ENCODE results near the gene PRMT1. TPM values are rescaled to one million over a fixed set of nuclear protein-coding genes. Genes with fewer than 3 reads are reported as not detected.

Gene PRMT1
- polyA plus RNA-seq, 6 donors from 2014 or later: 175 to 363 (median 192) TPM

DNA sequence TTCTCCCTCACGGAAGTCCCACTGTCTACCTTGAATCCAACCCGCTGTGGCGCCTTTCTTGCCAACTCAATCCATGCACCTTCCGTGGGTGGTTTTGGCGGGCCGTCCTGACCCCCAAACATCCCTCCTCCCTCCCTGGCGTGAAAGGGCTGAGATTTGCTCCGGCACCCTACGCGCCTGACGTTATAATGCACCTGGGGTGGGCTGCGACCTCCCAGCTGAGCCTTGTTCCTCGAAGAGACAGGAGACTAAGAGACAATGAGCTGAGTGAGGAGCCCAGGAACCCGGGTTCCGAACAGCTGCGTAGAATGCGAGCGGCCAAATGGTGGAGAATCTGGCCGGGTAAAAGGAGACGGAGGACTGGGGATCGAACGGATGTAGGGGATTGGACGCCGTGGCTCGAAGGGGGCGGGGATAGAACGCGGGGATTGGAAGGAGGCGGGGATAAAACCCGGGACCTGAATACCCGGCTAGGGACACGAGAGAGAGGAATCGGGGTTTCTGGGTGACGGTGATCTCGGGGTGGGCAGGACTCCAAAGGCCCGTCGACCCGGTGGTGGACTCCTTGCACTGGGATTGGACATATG lies 13.7 kb downstream of the PRMT1 start, which contains the start of gene CPT1C:
Gene CPT1C (plus strand): TSS at position 461 of the 587 bp plus-strand sequence. CDS start 1,137 bp downstream, outside the sequence.
- Mint-ChIP-seq H3K9me3 (peaks cover 0 to 3% (median 0%) of the 10 kb centered on the region in 7 donors), H3K4me3 (peak within 1 kb of the TSS; percentile 79 to 95 (median 88)), H3K4me1 (peaks cover 19 to 23% (median 22%) of the 10 kb centered on the region in 3 donors), H3K27me3 (peaks cover 24 to 42% (median 41%) of the 10 kb centered on the region in 3 donors), H3K27ac (peak within 1 kb of the TSS in 4 of 6 donors; percentile 3 to 63 (median 22)), H3K36me3 (peaks cover 0 to 21% of the 10 kb centered on the region in 2 donors)
- ATAC-seq (ENCODE audit: low read depth in 2 of 2): peak; percentile 50 to 59
- DNase-seq: no peak

DNA sequence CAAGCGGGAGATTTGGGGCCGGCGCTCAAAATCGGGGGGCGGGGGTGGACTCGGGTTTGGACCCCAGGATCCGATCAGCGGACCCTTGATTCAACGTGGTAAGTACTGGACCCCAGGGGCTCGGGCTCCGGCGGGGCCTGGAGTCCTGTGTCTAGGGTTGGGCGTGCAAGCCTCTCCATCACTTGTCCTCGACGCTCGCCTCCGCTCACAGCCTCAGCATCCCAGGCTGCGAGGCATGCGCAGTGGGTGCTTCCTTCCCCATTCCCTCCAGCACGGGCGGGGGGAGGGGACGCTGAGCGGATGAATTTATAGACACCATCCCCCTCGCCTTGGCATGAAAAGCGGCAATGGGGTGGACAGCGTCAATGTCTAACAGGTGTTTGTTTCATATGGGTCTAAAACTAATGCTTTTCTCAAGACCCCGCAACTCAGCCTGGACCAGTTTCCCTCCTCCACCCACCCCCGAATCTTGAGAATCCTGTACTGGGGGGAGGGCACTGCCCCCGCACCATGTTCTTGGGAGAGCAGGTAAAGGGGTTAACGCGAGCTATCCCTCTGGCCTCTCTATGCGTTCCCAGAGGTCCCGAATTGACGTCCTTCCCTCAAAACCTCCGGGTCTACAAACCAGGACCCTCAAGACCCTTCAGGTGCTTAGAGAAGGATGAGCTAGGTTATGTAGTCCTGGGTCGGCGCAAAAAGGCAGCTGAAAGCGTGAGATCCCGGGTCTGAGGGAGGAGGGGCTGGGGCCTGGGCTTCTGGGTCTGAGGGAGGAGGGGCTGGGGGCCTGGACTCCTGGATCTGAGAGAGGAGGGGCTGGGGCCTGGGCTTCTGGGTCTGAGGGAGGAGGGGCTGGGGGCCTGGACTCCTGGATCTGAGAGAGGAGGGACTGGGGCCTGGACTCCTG lies 14.4 kb downstream of the PRMT1 start:
- ATAC-seq (ENCODE audit: low read depth in 2 of 2): peak; percentile 19 to 34
- Mint-ChIP-seq H3K27ac (peak overlapping the region in 2 of 6 donors; percentile 3 to 28), H3K36me3 (peaks cover 0 to 18% of the 10 kb centered on the region in 2 donors), H3K9me3 (peaks cover 0 to 3% (median 0%) of the 10 kb centered on the region in 7 donors), H3K4me3 (peak overlapping the region; percentile 79 to 95 (median 88)), H3K27me3 (peaks cover 24 to 42% (median 41%) of the 10 kb centered on the region in 3 donors), H3K4me1 (peaks cover 19 to 23% (median 21%) of the 10 kb centered on the region in 3 donors)
- no peak for DNase-seq

DNA sequence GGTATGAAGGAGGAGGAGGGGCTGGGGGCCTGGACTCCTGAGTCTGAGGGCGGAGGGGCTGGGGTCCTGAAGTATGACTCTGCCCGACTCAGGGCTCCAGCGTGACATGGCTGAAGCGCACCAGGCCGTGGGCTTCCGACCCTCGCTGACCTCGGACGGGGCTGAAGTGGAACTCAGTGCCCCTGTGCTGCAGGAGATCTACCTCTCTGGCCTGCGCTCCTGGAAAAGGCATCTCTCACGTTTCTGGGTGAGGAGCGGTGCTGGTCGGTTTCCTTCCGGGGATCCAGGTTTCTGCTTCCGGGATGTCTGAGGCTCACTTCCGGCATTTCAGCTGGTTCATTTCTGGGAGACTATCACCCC lies 15.1 kb downstream of the PRMT1 start:
- peaks cover 0 to 3% (median 0%) of the 10 kb centered on the region in 7 donors for H3K9me3 Mint-ChIP-seq
- ATAC-seq (ENCODE audit: low read depth in 2 of 2) (no peak), DNase-seq (no peak)
- peaks cover 0 to 17% of the 10 kb centered on the region in 2 donors for H3K36me3 Mint-ChIP-seq
- H3K27me3 Mint-ChIP-seq: peaks cover 24 to 42% (median 41%) of the 10 kb centered on the region in 3 donors
- no peak overlapping the region for H3K27ac Mint-ChIP-seq
- peak overlapping the region in 5 of 8 donors; percentile 17 to 93 (median 53) for H3K4me3 Mint-ChIP-seq
- peaks cover 19 to 23% (median 21%) of the 10 kb centered on the region in 3 donors for H3K4me1 Mint-ChIP-seq

- no peak overlapping the region for H3K4me3 Mint-ChIP-seq
- peaks cover 0 to under 1% of the 10 kb centered on the region in 2 donors for H3K36me3 Mint-ChIP-seq
- H3K27me3 Mint-ChIP-seq: peaks cover 15 to 45% (median 33%) of the 10 kb centered on the region in 3 donors
- H3K9me3 Mint-ChIP-seq: peaks cover 0 to 3% (median 0%) of the 10 kb centered on the region in 7 donors
- DNase-seq (no peak), ATAC-seq (ENCODE audit: low read depth in 2 of 2) (no peak)
- H3K27ac Mint-ChIP-seq: no peak overlapping the region
- peaks cover 3 to 8% (median 4%) of the 10 kb centered on the region in 3 donors for H3K4me1 Mint-ChIP-seq
Observed at GRCh38 chr19:49696115-49696514, 19.0 kb downstream of the PRMT1 start.

- Mint-ChIP-seq H3K27me3 (peaks cover 12 to 45% (median 34%) of the 10 kb centered on the region in 3 donors), H3K36me3 (no peaks in the 10 kb centered on the region), H3K4me1 (peaks cover 0 to 3% (median 2%) of the 10 kb centered on the region in 3 donors), H3K4me3 (peak overlapping the region in 1 of 8 donors; percentile 45), H3K9me3 (peaks cover 0 to 3% (median 0%) of the 10 kb centered on the region in 7 donors), H3K27ac (no peak overlapping the region)
- no peak for DNase-seq
- ATAC-seq (ENCODE audit: low read depth in 2 of 2): no peak
Observed at GRCh38 chr19:49696865-49697264, 19.8 kb downstream of the PRMT1 start.

GRCh38 chr19:49699364-49699763 lies 22.3 kb downstream of the PRMT1 start:
- Mint-ChIP-seq H3K27me3 (peaks cover 4 to 45% (median 22%) of the 10 kb centered on the region in 3 donors), H3K27ac (peak overlapping the region in 1 of 6 donors; percentile 37), H3K4me3 (no peak overlapping the region), H3K9me3 (no peaks in the 10 kb centered on the region), H3K4me1 (no peaks in the 10 kb centered on the region), H3K36me3 (no peaks in the 10 kb centered on the region)
- DNase-seq: no peak
- ATAC-seq (ENCODE audit: low read depth in 2 of 2): no peak

DNA sequence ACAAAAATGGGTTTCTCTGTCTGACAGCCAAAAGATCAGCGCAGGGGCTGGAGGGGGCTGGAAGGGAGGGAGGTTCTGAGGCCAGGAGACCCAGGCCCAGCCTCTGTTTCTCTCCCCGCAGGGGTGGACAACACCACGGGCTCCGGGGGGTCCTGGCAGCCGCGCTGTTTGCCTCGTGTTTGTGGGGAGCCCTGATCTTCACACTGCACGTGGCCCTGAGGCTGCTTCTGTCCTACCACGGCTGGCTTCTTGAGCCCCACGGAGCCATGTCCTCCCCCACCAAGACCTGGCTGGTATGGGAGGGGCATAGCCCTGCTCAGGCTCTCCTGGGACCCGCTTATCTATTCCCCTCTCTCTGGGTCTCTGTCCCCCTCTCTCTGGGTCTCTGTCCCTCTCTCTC lies 23.5 kb downstream of the PRMT1 start:
- Mint-ChIP-seq H3K4me1 (no peaks in the 10 kb centered on the region), H3K27ac (no peak overlapping the region), H3K27me3 (peaks cover 0 to 42% (median 21%) of the 10 kb centered on the region in 3 donors), H3K36me3 (no peaks in the 10 kb centered on the region), H3K9me3 (no peaks in the 10 kb centered on the region), H3K4me3 (no peak overlapping the region)
- ATAC-seq (ENCODE audit: low read depth in 2 of 2) (no peak), DNase-seq (no peak)

GRCh38 chr19:49701271-49701786 lies 24.3 kb downstream of the PRMT1 start:
- no peak for DNase-seq
- Mint-ChIP-seq H3K27me3 (peaks cover 0 to 42% (median 21%) of the 10 kb centered on the region in 3 donors), H3K36me3 (no peaks in the 10 kb centered on the region), H3K4me1 (no peaks in the 10 kb centered on the region), H3K4me3 (peak overlapping the region in 1 of 8 donors; percentile 41), H3K27ac (peak overlapping the region in 1 of 6 donors; percentile 26), H3K9me3 (no peaks in the 10 kb centered on the region)
- ATAC-seq (ENCODE audit: low read depth in 2 of 2): no peak

DNA sequence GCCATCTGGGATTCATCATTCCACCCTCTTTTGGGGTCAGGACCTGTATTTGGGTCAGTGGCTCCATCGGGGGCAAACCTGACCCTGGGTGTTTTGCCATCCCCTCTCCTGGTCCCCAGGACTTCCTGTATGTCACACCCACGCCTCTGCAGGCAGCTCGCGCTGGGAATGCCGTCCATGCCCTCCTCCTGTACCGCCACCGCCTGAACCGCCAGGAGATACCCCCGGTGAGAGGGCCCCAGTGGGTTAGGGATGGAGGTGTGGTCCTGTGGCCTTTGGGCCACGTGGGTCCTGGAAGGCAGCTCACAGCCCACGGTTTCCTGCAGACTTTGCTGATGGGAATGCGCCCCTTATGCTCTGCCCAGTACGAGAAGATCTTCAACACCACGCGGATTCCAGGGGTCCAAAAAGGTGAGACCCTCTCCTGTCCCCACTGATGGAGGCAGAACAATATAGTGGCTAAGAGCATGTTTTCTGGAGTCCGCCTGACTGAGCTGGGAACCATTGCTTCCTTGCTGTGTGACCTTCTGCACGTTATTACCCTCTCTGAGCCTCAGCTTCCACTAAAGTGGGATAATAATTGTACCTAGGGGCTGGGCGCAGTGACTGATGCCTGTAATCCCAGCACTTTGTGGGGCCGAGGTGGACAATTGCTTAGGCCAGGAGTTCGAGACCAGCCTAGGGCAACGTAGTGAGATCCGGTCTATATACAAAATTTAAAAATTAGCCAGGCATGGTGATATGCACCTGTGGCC lies 28.0 kb downstream of the PRMT1 start:
- peaks cover 0 to 51% (median 42%) of the 10 kb centered on the region in 3 donors for H3K27me3 Mint-ChIP-seq

DNA sequence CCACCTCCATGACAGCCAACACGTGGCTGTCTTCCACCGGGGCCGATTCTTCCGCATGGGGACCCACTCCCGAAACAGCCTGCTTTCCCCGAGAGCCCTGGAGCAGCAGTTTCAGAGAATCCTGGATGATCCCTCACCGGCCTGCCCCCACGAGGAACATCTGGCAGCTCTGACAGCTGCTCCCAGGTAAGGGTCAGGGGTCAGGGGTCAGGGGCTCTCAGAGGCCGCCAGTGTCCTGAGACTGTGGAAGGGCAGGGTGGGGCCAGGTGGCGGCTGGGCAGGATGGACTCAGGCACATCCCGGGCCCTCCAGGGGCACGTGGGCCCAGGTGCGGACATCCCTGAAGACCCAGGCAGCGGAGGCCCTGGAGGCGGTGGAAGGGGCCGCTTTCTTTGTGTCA lies 28.8 kb downstream of the PRMT1 start:
- Mint-ChIP-seq H3K36me3 (no peaks in the 10 kb centered on the region), H3K27me3 (peaks cover 0 to 47% (median 41%) of the 10 kb centered on the region in 3 donors), H3K27ac (peak overlapping the region in 1 of 6 donors; percentile 18), H3K9me3 (peaks cover 0 to 5% (median 0%) of the 10 kb centered on the region in 7 donors), H3K4me1 (peaks cover 0 to 3% (median 0%) of the 10 kb centered on the region in 3 donors), H3K4me3 (no peak overlapping the region)
- no peak for DNase-seq
- ATAC-seq (ENCODE audit: low read depth in 2 of 2): no peak

More for the DNA sequence above, 28.0 kb downstream of the PRMT1 start:
- peaks cover 0 to under 1% (median 0%) of the 10 kb centered on the region in 3 donors for H3K4me1 Mint-ChIP-seq
- ATAC-seq (ENCODE audit: low read depth in 2 of 2) (no peak), DNase-seq (no peak)
- H3K9me3 Mint-ChIP-seq: peaks cover 0 to 1% (median 0%) of the 10 kb centered on the region in 7 donors
- H3K27ac Mint-ChIP-seq: no peak overlapping the region
- no peaks in the 10 kb centered on the region for H3K36me3 Mint-ChIP-seq
- no peak overlapping the region for H3K4me3 Mint-ChIP-seq

- ATAC-seq (ENCODE audit: low read depth in 2 of 2) (no peak), DNase-seq (no peak)
- Mint-ChIP-seq H3K36me3 (no peaks in the 10 kb centered on the region), H3K4me3 (no peak overlapping the region), H3K27ac (peak overlapping the region in 1 of 6 donors; percentile 60), H3K9me3 (peaks cover 0 to 5% (median 0%) of the 10 kb centered on the region in 7 donors), H3K27me3 (peaks cover 0 to 34% (median 29%) of the 10 kb centered on the region in 3 donors), H3K4me1 (peaks cover 3 to 7% (median 3%) of the 10 kb centered on the region in 3 donors)
Observed at GRCh38 chr19:49710372-49710951, 33.4 kb downstream of the PRMT1 start.

DNA sequence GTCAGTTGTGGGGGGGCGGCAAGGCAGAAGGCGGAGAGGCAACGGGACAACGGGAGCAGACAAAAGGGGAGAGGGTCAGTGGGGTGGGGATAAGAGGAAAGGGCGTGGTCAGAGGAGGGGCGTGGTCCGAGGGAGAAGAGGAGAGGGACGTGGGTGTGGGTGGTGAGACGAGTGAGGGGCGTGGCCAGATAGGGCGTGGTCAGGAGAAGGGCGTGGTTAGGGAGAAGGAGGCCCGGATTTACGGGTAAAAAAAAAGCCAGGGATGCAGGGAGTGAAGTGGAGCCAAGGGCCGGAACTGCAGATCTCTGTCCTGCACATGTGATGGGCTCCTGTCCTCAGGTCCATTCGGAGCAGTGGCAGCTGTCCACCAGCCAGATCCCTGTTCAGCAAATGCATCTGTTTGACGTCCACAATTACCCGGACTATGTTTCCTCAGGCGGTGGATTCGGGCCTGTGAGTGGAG lies 35.4 kb downstream of the PRMT1 start:
- Mint-ChIP-seq H3K36me3 (no peaks in the 10 kb centered on the region), H3K27ac (peak overlapping the region in 1 of 6 donors; percentile 92), H3K4me1 (peaks cover 6 to 11% (median 10%) of the 10 kb centered on the region in 3 donors), H3K27me3 (peaks cover 0 to 28% (median 26%) of the 10 kb centered on the region in 3 donors), H3K4me3 (peak overlapping the region in 1 of 8 donors; percentile 69), H3K9me3 (peaks cover 0 to 5% (median 0%) of the 10 kb centered on the region in 7 donors)
- DNase-seq (no peak), ATAC-seq (ENCODE audit: low read depth in 2 of 2) (no peak)

All from naive B cell (primary cell).